ENCODE measurements around the gene MFSD12.
"Not testable (repeated sequence)": the region's sequence is repeated elsewhere in the genome, so short reads cannot be mapped to it uniquely, and the experiment has no call there.

The MFSD12 gene

DNA sequence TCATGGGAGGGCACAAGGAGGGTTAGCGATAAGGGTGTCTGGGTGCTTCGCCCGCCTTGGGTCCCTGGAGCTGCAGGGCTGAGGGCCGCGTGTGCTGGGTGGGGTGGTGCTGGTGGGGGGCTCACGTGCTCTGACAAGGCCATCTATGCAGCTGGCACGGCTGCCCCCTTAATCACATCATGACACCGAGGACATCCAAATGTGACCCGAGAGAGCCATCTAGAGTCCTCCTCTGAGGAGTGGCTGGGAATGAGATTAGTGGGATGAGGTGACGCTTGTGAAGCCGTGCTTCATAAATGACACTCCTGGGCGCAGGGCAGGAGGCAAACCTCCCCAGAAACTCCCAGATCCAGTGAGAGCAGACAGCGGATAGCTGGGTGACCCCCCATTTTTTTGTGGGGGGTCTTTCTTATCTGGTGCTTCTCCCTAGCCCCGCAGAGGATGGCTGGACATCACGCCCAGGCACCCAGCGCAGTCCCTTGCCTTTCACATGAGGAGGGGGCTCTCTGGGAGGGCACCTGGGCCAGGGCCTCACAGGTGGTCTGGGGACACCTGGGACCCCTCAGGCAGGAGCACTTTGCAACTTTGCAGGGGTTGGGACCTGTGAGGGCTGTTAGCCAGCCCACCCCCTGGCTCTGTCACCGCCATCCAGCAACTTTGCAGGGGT lies 44.7 kb downstream of the MFSD12 start:
- no peak for TF ChIP-seq ZFX (IDR thresholded peaks at IDR 0.05)
- TF ChIP-seq, protein P1, sequence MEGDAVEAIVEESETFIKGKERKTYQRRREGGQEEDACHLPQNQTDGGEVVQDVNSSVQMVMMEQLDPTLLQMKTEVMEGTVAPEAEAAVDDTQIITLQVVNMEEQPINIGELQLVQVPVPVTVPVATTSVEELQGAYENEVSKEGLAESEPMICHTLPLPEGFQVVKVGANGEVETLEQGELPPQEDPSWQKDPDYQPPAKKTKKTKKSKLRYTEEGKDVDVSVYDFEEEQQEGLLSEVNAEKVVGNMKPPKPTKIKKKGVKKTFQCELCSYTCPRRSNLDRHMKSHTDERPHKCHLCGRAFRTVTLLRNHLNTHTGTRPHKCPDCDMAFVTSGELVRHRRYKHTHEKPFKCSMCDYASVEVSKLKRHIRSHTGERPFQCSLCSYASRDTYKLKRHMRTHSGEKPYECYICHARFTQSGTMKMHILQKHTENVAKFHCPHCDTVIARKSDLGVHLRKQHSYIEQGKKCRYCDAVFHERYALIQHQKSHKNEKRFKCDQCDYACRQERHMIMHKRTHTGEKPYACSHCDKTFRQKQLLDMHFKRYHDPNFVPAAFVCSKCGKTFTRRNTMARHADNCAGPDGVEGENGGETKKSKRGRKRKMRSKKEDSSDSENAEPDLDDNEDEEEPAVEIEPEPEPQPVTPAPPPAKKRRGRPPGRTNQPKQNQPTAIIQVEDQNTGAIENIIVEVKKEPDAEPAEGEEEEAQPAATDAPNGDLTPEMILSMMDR (conservative IDR thresholded peaks at IDR 0.05): no peak
- no peak overlapping the region for H3K27ac ChIP-seq

DNA sequence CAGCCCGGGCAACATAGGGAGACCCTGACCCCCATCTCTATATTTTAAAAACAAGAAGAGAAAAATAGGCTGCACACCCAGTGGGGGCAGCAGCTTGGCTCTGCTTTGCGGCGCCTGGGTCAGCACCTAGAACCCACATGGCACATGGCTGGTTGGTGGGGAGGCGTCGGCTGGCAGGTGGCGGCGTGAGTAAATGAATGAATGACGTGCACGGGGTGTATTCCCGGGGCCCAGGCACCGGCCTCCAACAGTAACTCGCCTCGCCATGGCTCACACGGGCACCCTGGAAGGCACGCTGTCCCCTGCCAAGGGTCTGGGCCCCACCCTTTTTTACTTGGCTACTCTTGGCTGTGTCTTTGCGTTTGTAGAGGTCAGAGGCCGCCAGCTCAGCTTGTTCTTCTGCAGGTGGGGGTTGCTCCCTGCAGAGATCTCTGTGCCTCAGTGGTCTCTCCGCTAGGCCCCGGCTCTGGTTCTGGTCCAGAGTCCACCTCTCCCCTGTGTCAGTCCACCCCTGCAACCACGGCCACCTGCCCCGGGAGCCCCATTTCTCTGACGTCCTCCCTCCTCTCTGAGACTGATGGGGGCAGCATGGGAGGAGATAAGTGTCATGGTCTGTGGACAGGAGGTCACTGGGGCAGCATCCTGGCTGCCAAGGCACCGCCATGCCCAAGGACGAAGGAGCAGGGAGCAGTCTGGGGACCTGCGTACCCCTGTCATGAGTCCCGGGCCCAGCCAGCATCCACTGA lies 45.7 kb downstream of the MFSD12 start:
- H3K27ac ChIP-seq: no peak overlapping the region
- no peak for TF ChIP-seq ZFX (IDR thresholded peaks at IDR 0.05)
- TF ChIP-seq, protein P1 (conservative IDR thresholded peaks at IDR 0.05): no peak

GRCh38 chr19:3510727-3511126 lies 46.7 kb downstream of the MFSD12 start:
- TF ChIP-seq, protein P1 (conservative IDR thresholded peaks at IDR 0.05): no peak
- TF ChIP-seq ZFX (IDR thresholded peaks at IDR 0.05): no peak
- H3K27ac ChIP-seq: no peak overlapping the region

DNA sequence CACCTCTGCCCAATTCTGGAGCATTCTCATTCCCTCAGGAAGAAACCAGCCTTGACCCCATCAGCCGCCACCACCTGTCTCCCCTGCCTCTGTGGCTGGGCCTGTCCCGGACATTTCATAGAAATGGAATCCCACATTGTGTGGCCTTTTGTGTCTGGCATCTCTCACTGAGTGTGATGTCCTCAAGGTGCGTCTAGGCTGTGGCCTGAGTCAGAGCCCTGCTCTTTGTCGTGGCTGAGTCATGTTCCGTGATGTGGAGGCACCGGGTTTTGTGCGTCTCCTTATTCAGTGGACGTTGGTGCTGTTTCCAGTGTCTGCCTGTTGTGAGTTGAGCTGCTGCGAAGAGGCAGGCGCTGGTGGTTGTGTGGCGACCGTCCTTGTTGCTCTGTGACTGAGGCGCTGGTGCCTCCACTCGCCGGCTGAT lies 47.8 kb downstream of the MFSD12 start:
- H3K27ac ChIP-seq: no peak overlapping the region
- TF ChIP-seq, protein P1 (conservative IDR thresholded peaks at IDR 0.05): no peak
- no peak for TF ChIP-seq ZFX (IDR thresholded peaks at IDR 0.05)

DNA sequence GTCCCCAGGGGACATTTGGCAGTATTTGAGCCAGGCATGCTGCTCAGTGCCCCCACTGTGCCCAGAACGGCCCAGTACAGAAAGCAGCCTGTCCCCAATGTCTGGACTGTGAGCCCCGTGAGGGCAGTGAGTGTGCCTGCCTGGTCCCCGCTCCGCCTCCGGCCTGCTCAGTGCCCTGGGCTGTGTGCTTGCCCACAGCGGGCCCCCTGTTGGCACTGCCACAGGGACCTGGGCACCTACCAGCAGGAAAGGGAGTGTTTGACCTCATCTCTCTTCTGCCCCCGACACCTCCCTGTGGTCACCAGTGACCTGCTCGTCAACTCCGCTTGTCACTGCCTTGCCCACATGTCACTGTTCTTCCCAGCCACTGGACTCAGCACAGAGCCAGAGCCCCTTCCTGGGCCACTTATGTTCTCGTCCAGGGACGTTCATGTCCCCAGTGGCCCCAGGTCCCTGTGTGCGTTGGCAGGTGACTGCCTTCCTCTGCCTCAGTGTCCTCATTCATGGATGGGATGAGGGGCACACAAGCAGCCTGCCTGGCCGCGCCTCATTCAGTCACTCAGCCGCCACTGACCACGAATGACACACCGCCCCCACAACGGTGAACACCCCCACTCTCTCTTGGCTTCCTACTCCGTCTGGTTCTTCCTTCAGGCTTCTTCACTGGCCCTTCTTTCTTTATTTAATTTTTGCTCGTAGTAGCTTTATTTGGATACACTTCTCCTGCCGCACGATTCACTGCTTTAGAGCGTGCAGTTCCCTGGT lies 48.4 kb downstream of the MFSD12 start:
- no peak for TF ChIP-seq ZFX (IDR thresholded peaks at IDR 0.05)
- TF ChIP-seq, protein P1 (conservative IDR thresholded peaks at IDR 0.05): no peak
- no peak overlapping the region for H3K27ac ChIP-seq

DNA sequence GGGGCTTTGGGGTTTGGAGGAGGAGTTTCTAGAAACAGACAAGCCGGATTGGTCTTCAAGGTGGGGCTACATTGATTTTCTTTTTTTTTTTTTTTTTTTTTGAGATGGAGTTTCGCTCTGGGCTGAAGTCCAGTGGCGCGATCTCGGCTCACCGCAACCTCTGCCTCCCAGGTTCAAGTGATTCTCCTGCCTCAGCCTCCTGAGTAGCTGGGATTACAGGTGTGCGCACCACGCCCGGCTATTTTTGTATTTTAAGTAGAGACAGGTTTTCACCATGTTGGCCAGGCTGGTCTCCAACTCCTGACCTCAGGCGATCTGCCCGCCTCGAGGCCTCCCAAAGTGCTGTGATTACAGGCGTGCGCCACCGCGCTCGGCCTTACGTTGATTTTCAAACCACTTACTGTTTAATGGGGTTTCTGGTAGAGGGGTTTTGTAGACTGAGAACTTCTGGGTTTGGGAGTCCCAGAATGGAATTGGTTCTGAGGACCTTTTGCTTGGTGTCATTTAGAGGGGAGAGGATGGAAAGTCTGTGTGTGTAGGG lies 49.2 kb downstream of the MFSD12 start:
- H3K27ac ChIP-seq: not testable (repeated sequence)

DNA sequence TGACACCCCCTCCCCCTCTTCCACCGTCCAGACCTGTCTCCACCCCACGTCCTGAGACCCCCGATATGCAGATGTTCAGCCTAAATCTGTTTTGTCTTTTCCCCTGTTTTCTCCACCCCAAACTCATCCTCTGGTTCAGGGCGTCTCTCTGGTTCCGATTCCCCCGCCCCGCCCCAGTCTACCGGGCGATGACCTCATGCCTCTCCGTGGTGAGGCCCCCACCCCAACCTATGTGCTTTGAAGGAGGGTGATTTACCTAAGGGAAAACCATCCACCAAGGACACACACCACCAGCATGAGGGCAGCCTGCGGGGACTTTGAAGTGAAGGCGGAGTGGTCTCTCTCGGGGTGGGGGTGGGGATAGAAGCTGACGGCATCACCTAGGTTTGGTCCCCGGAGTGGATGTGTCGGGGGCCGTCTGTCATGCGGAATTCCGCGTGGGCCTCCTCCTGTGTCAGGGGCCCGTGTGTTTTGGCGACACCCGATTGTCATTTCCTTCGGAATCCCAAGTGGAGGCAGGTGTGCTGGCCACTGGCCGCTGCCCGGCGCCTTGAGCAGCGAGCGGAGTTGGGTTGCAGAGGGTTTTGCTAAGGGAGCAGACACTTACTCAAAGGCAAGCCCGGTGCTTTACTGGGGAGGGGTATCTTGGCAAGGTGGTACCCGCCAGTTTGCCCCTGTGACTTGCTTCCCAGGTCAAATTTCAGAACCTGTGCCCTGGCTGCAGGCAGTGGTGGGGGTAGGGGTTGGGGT lies 49.8 kb downstream of the MFSD12 start:
- TF ChIP-seq, protein P1 (conservative IDR thresholded peaks at IDR 0.05): no peak
- no peak for TF ChIP-seq ZFX (IDR thresholded peaks at IDR 0.05)
- peak overlapping the region; percentile 95 for H3K27ac ChIP-seq
